ENCODE results near the gene MERTK.
"Not testable (repeated sequence)": the region's sequence is repeated elsewhere in the genome, so short reads cannot be mapped to it uniquely, and the experiment has no call there.

MERTK gene

GRCh38 chr2:112048236-112048592 is 149.8 kb downstream of the MERTK start:
- DNase-seq = no peak

GRCh38 chr2:112048887-112049286 is 150.5 kb downstream of the MERTK start:
- peak; percentile 14 for DNase-seq

GRCh38 chr2:112050316-112050715 is 151.9 kb downstream of the MERTK start:
- no peak for DNase-seq

- DNase-seq = peak; percentile 93
Measured at GRCh38 chr2:112053917-112054846, 155.8 kb downstream of the MERTK start.

- peak; percentile 95 for DNase-seq
Measured at GRCh38 chr2:112054847-112055729, 156.7 kb downstream of the MERTK start, which contains the start of gene TMEM87B. TMEM87B (plus strand) TSS chr2:112055269; CDS start chr2:112055592, 323 bp downstream.

- DNase-seq = peak; percentile 4
Measured at GRCh38 chr2:112055730-112056625, 157.6 kb downstream of the MERTK start.

- DNase-seq = no peak
Measured at GRCh38 chr2:112056626-112056987, 158.2 kb downstream of the MERTK start.

- DNase-seq = no peak
Measured at GRCh38 chr2:112059671-112060070, 161.3 kb downstream of the MERTK start.

- DNase-seq = no peak
Measured at GRCh38 chr2:112061299-112061698, 162.9 kb downstream of the MERTK start.

GRCh38 chr2:112061840-112062239 is 163.4 kb downstream of the MERTK start:
- DNase-seq = no peak

GRCh38 chr2:112062894-112063293 is 164.5 kb downstream of the MERTK start:
- DNase-seq = no peak

GRCh38 chr2:112065486-112065885 is 167.1 kb downstream of the MERTK start:
- DNase-seq = no peak

- no peak for DNase-seq
Measured at GRCh38 chr2:112065966-112066365, 167.6 kb downstream of the MERTK start.

GRCh38 chr2:112069794-112070193 is 171.4 kb downstream of the MERTK start:
- DNase-seq = not testable (repeated sequence)

- no peak for DNase-seq
Measured at GRCh38 chr2:112073875-112074274, 175.5 kb downstream of the MERTK start.

GRCh38 chr2:112074506-112074905 is 176.1 kb downstream of the MERTK start:
- DNase-seq = no peak

GRCh38 chr2:112075490-112076260 is 177.3 kb downstream of the MERTK start:
- no peak for DNase-seq

GRCh38 chr2:112077814-112078213 is 179.4 kb downstream of the MERTK start:
- DNase-seq = peak; percentile 8
